Measurements from ENCODE around the gene AGTRAP. TPM values are rescaled to one million over a fixed set of nuclear protein-coding genes. Genes with fewer than 3 reads are reported as not detected.

AGTRAP gene
- total and polyA plus RNA-seq, 9 of the 15 experiments (the other 6 are each of a cell fraction or from before 2014, with no cell fraction given) = 26.8 to 105 (median 57.5) TPM

DNA sequence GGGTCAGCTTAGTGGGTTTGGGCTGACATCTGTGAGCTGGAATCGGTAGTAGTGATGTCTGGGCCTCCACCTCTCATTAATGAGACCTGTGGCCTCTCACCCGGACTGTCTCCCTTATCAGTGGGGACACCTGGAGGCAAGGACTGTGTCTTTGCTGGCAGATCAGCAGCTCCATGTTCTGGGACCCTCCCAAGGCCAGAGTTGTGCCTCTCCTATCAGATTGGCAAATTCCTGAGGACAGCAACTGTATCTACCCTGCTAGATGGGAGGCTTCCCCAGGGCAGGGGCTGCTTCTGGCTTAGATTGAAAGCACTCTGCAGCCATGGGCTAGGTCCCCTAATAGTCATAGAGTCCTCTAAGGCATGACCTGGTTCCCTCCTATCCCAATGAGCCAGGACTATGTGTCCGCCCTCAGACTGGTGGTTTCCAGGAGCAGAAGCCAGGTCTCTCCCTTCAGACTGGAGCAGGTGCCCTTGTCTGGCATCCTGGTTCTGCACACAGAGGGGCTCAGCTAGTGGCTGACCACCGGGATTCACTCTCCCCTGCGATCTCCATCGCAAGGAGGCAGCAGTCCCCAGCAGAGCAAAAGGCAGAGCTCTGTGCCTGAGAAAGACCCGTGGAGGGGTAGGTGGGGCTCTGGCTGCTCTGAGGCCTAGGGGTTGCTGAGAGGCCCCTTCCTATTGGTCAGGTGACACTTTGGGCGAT lies 38.6 kb upstream of the AGTRAP start (continued):
- TF ChIP-seq, protein P1, sequence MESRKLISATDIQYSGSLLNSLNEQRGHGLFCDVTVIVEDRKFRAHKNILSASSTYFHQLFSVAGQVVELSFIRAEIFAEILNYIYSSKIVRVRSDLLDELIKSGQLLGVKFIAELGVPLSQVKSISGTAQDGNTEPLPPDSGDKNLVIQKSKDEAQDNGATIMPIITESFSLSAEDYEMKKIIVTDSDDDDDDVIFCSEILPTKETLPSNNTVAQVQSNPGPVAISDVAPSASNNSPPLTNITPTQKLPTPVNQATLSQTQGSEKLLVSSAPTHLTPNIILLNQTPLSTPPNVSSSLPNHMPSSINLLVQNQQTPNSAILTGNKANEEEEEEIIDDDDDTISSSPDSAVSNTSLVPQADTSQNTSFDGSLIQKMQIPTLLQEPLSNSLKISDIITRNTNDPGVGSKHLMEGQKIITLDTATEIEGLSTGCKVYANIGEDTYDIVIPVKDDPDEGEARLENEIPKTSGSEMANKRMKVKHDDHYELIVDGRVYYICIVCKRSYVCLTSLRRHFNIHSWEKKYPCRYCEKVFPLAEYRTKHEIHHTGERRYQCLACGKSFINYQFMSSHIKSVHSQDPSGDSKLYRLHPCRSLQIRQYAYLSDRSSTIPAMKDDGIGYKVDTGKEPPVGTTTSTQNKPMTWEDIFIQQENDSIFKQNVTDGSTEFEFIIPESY (CRISPR knock-in tag; IDR thresholded peaks at IDR 0.05) = no peak
- TF ChIP-seq FOXJ2 (tag; IDR thresholded peaks at IDR 0.05) = no peak
- TF ChIP-seq, protein P2, sequence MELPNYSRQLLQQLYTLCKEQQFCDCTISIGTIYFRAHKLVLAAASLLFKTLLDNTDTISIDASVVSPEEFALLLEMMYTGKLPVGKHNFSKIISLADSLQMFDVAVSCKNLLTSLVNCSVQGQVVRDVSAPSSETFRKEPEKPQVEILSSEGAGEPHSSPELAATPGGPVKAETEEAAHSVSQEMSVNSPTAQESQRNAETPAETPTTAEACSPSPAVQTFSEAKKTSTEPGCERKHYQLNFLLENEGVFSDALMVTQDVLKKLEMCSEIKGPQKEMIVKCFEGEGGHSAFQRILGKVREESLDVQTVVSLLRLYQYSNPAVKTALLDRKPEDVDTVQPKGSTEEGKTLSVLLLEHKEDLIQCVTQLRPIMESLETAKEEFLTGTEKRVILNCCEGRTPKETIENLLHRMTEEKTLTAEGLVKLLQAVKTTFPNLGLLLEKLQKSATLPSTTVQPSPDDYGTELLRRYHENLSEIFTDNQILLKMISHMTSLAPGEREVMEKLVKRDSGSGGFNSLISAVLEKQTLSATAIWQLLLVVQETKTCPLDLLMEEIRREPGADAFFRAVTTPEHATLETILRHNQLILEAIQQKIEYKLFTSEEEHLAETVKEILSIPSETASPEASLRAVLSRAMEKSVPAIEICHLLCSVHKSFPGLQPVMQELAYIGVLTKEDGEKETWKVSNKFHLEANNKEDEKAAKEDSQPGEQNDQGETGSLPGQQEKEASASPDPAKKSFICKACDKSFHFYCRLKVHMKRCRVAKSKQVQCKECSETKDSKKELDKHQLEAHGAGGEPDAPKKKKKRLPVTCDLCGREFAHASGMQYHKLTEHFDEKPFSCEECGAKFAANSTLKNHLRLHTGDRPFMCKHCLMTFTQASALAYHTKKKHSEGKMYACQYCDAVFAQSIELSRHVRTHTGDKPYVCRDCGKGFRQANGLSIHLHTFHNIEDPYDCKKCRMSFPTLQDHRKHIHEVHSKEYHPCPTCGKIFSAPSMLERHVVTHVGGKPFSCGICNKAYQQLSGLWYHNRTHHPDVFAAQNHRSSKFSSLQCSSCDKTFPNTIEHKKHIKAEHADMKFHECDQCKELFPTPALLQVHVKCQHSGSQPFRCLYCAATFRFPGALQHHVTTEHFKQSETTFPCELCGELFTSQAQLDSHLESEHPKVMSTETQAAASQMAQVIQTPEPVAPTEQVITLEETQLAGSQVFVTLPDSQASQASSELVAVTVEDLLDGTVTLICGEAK (IDR thresholded peaks at IDR 0.05) = no peak
- TF ChIP-seq, protein P2 (CRISPR knock-in tag; IDR thresholded peaks at IDR 0.05) = no peak
- TF ChIP-seq, protein P3, sequence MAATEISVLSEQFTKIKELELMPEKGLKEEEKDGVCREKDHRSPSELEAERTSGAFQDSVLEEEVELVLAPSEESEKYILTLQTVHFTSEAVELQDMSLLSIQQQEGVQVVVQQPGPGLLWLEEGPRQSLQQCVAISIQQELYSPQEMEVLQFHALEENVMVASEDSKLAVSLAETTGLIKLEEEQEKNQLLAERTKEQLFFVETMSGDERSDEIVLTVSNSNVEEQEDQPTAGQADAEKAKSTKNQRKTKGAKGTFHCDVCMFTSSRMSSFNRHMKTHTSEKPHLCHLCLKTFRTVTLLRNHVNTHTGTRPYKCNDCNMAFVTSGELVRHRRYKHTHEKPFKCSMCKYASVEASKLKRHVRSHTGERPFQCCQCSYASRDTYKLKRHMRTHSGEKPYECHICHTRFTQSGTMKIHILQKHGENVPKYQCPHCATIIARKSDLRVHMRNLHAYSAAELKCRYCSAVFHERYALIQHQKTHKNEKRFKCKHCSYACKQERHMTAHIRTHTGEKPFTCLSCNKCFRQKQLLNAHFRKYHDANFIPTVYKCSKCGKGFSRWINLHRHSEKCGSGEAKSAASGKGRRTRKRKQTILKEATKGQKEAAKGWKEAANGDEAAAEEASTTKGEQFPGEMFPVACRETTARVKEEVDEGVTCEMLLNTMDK (IDR thresholded peaks at IDR 0.05; ENCODE audit: borderline replicate concordance, insufficient read depth, low read depth, low read length, poor library complexity, severe bottlenecking) = no peak
- TF ChIP-seq, protein P4, sequence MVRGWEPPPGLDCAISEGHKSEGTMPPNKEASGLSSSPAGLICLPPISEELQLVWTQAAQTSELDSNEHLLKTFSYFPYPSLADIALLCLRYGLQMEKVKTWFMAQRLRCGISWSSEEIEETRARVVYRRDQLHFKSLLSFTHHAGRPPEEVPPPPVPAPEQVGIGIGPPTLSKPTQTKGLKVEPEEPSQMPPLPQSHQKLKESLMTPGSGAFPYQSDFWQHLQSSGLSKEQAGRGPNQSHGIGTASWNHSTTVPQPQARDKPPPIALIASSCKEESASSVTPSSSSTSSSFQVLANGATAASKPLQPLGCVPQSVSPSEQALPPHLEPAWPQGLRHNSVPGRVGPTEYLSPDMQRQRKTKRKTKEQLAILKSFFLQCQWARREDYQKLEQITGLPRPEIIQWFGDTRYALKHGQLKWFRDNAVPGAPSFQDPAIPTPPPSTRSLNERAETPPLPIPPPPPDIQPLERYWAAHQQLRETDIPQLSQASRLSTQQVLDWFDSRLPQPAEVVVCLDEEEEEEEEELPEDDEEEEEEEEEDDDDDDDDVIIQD (CRISPR knock-in tag; IDR thresholded peaks at IDR 0.05) = no peak
- TF ChIP-seq, protein P5, sequence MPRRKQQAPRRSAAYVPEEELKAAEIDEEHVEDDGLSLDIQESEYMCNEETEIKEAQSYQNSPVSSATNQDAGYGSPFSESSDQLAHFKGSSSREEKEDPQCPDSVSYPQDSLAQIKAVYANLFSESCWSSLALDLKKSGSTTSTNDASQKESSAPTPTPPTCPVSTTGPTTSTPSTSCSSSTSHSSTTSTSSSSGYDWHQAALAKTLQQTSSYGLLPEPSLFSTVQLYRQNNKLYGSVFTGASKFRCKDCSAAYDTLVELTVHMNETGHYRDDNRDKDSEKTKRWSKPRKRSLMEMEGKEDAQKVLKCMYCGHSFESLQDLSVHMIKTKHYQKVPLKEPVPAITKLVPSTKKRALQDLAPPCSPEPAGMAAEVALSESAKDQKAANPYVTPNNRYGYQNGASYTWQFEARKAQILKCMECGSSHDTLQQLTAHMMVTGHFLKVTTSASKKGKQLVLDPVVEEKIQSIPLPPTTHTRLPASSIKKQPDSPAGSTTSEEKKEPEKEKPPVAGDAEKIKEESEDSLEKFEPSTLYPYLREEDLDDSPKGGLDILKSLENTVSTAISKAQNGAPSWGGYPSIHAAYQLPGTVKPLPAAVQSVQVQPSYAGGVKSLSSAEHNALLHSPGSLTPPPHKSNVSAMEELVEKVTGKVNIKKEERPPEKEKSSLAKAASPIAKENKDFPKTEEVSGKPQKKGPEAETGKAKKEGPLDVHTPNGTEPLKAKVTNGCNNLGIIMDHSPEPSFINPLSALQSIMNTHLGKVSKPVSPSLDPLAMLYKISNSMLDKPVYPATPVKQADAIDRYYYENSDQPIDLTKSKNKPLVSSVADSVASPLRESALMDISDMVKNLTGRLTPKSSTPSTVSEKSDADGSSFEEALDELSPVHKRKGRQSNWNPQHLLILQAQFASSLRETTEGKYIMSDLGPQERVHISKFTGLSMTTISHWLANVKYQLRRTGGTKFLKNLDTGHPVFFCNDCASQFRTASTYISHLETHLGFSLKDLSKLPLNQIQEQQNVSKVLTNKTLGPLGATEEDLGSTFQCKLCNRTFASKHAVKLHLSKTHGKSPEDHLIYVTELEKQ (CRISPR knock-in tag; IDR thresholded peaks at IDR 0.05) = no peak
